GM12878 (cell line): ENCODE measurements around the gene USP47. TPM values are rescaled to one million over a fixed set of nuclear protein-coding genes. Genes with fewer than 3 reads are reported as not detected.

Experiments
- BACH1 ChIP-seq: fragments of 450-650 bp; IDR thresholded peaks from 2 replicates; pipeline ENCODE4 v1.6.1; 2017; ENCODE audit warnings: mild to moderate bottlenecking, borderline replicate concordance
- BMI1 ChIP-seq: fragments of 450-650 bp; IDR thresholded peaks from 2 replicates; pipeline ENCODE4 v1.6.1; 2016; ENCODE audit warnings: mild to moderate bottlenecking, moderate library complexity, borderline replicate concordance
- NBN ChIP-seq: fragments of 450-650 bp; IDR thresholded peaks from 2 replicates; pipeline ENCODE4 v1.6.1; 2016
- RELA ChIP-seq: fragments of 450-650 bp; IDR thresholded peaks from 2 replicates; pipeline ENCODE4 v1.8.0; 2014; ENCODE audit warnings: borderline replicate concordance; ENCODE audit not compliant: partially characterized antibody
- SIX5 ChIP-seq: IDR thresholded peaks from 2 replicates; pipeline ENCODE4 v1.6.1; 2011; ENCODE audit warnings: mild to moderate bottlenecking, low read depth, low read length, moderate library complexity; ENCODE audit not compliant: severe bottlenecking
- STAT3 ChIP-seq: IDR thresholded peaks from 2 replicates; pipeline ENCODE4 v1.6.1; 2011; ENCODE audit warnings: low read depth, low read length, improper control_type of control experiment
- TBL1XR1 ChIP-seq: IDR thresholded peaks from 2 replicates; pipeline ENCODE4 v1.6.1; 2012; ENCODE audit warnings: low read depth, low read length, improper control_type of control experiment
- YBX1 ChIP-seq: fragments of 450-650 bp; IDR thresholded peaks from 2 replicates; pipeline ENCODE4 v1.6.1; 2016; ENCODE audit warnings: antibody characterized with exemption
- polyA plus RNA-seq, 11 experiments: library from polyadenylated mRNA; depleted of rRNA in 4 of 11; unstranded in 6 of 11; stranded (reverse) in 5 of 11; fragments of >200 nt; fragmentation: Nextera tagmentation in 4 of 11; fragmentation: Illumina TruSeq in 1 of 11; extraction: Ambion mirVana in 4 of 11; extraction: Trizol in 1 of 11; gene quantifications; 1 replicate in 1 of 11; 2 replicates in 10 of 11; pipeline versions ENCODE4 v1.2.1 to v1.2.3, GENCODE V29; 2011 to 2016; ENCODE audit warnings: inconsistent platforms in 2 of 11, missing spikeins in 2 of 11, low read depth in 1 of 11
- total RNA-seq, 4 experiments: library from RNA; depleted of rRNA in 3 of 4; stranded (reverse); fragments of >200 nt in 3 of 4; fragmentation: Illumina TruSeq in 1 of 4; extraction: Trizol in 1 of 4; gene quantifications; 2 replicates each; pipeline versions ENCODE4 v1.2.1 to v1.2.3, GENCODE V29; 2013 to 2021
- TF ChIP-seq, protein P1 (sequence below): IDR thresholded peaks from 2 replicates; pipeline ENCODE4 v1.6.1; 2012; ENCODE audit warnings: mild to moderate bottlenecking, low read depth, low read length
- TF ChIP-seq, protein P2 (sequence below): fragments of 450-650 bp; IDR thresholded peaks from 2 replicates; pipeline ENCODE4 v1.6.1; 2017; ENCODE audit warnings: borderline replicate concordance

USP47 gene
- total and polyA plus RNA-seq, 10 of the 15 experiments (the other 5 are each of a cell fraction or from before 2014, with no cell fraction given): 13.9 to 54.0 (median 31.6) TPM

DNA sequence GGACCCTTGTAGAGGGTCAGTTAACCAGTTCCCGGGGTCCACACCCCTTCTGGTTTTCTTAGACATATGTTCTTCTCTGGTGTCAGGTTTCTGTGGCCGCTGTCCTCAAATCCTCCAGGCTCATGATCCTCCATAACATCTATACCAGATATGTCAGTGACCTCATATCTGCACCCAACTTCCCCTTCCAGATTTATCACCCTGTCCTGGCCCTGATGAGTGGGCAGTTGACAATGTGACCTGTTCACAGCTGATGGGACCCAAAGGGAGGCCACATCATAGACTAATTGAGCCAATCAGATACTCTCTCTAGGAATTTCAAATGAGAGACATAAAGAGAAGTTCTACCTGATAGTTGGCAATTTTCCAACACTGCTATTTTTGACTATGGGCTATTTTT, 161.6 kb downstream of the USP47 start (continued):
- TF ChIP-seq BACH1 (no peak), TBL1XR1 (no peak), NBN (no peak), STAT3 (no peak), YBX1 (no peak), RELA (no peak), SIX5 (no peak), BMI1 (no peak)
- TF ChIP-seq, protein P1, sequence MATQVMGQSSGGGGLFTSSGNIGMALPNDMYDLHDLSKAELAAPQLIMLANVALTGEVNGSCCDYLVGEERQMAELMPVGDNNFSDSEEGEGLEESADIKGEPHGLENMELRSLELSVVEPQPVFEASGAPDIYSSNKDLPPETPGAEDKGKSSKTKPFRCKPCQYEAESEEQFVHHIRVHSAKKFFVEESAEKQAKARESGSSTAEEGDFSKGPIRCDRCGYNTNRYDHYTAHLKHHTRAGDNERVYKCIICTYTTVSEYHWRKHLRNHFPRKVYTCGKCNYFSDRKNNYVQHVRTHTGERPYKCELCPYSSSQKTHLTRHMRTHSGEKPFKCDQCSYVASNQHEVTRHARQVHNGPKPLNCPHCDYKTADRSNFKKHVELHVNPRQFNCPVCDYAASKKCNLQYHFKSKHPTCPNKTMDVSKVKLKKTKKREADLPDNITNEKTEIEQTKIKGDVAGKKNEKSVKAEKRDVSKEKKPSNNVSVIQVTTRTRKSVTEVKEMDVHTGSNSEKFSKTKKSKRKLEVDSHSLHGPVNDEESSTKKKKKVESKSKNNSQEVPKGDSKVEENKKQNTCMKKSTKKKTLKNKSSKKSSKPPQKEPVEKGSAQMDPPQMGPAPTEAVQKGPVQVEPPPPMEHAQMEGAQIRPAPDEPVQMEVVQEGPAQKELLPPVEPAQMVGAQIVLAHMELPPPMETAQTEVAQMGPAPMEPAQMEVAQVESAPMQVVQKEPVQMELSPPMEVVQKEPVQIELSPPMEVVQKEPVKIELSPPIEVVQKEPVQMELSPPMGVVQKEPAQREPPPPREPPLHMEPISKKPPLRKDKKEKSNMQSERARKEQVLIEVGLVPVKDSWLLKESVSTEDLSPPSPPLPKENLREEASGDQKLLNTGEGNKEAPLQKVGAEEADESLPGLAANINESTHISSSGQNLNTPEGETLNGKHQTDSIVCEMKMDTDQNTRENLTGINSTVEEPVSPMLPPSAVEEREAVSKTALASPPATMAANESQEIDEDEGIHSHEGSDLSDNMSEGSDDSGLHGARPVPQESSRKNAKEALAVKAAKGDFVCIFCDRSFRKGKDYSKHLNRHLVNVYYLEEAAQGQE: no peak
- TF ChIP-seq, protein P2, sequence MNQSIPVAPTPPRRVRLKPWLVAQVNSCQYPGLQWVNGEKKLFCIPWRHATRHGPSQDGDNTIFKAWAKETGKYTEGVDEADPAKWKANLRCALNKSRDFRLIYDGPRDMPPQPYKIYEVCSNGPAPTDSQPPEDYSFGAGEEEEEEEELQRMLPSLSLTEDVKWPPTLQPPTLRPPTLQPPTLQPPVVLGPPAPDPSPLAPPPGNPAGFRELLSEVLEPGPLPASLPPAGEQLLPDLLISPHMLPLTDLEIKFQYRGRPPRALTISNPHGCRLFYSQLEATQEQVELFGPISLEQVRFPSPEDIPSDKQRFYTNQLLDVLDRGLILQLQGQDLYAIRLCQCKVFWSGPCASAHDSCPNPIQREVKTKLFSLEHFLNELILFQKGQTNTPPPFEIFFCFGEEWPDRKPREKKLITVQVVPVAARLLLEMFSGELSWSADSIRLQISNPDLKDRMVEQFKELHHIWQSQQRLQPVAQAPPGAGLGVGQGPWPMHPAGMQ: no peak
